PC-9 (cell line): ENCODE data around the gene ERI3.

Source experiments
- CTCF ChIP-seq: fragments of 200-600 bp; sonication (generic); conservative IDR thresholded peaks from 2 replicates; pipeline ENCODE4 v1.6.1; 2017; ENCODE audit warnings: mixed run types, antibody characterized with exemption, mild to moderate bottlenecking, moderate library complexity
- EZH2 ChIP-seq: fragments of 200-600 bp; sonication (generic); IDR thresholded peaks from 2 replicates; pipeline ENCODE4 v1.8.0; 2017; ENCODE audit warnings: antibody characterized with exemption, low read depth

DNA sequence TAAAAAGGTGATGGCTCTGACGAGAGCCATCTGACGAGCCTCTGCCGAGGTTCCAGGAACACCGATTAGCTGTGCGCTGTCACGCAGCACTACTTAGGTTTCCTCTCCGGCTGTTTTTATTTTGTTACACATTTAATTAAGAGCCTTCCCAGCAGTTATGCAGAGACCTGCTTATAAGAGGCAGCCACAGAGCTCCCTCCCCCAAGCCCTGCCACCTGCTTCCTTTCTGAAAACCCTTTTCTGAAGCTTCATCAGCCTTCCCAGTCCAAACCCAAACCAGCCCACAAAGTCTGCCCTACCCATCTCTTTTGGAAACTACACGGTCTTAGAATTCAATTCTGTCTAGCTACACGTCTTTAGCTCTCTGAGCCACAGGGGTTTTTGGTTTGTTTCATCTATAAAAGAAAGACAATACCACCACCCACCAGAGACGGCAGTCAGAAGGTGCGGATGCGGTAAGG is 49.1 kb downstream of the ERI3 start:
- no peak for TF ChIP-seq CTCF
- no peak for TF ChIP-seq EZH2
